Kidney (tissue), 14 donors: ENCODE results near the gene TMC6. TPM values are rescaled to one million over a fixed set of nuclear protein-coding genes. Genes with fewer than 3 reads are reported as not detected.
"Not testable (repeated sequence)": the region's sequence is repeated elsewhere in the genome, so short reads cannot be mapped to it uniquely, and the experiment has no call there.

Experiments
- DNase-seq, 5 donors: peaks; one replicate each; pipeline ENCODE4 v3.0.0-alpha.2; 2013 to 2020
- FAIRE-seq: peaks from 2 replicates; lab custom pipeline; 2012; peaks lifted over from hg19 to GRCh38; lab: Jason Lieb, UNC
- H3K27ac ChIP-seq, 2 donors: one replicate each; pipeline ENCODE4 v1.7.0; 2013; ENCODE audit warnings: low read depth in 2 of 2, low read length in 2 of 2, inconsistent platforms in 1 of 2
- H3K27me3 ChIP-seq: one replicate; pipeline ENCODE4 v1.7.1; 2013; ENCODE audit warnings: low read length, inconsistent platforms; ENCODE audit not compliant: control insufficient read depth, insufficient read depth
- H3K36me3 ChIP-seq, 3 donors: one replicate each; pipeline versions ENCODE4 v1.7.0 to v1.7.1; 2013; ENCODE audit warnings: low read length in 3 of 3, control low read depth in 1 of 3, inconsistent platforms in 1 of 3; ENCODE audit not compliant: insufficient read depth in 3 of 3, control insufficient read depth in 2 of 3
- H3K4me1 ChIP-seq, 3 donors: one replicate each; pipeline versions ENCODE4 v1.7.0 to v1.7.1; 2013; ENCODE audit warnings: low read length in 3 of 3, inconsistent platforms in 1 of 3, low read depth in 1 of 3; ENCODE audit not compliant: control insufficient read depth in 2 of 3, insufficient read depth in 2 of 3
- H3K4me3 ChIP-seq, 3 donors: one replicate each; pipeline versions ENCODE4 v1.7.0 to v1.8.1; 2013; ENCODE audit warnings: low read length in 3 of 3, control low read depth in 1 of 3, inconsistent platforms in 1 of 3
- H3K9ac ChIP-seq, 3 donors: one replicate each; pipeline versions ENCODE4 v1.7.0 to v1.7.1; 2013; ENCODE audit warnings: low read length in 3 of 3, control low read depth in 1 of 3, inconsistent platforms in 1 of 3
- H3K9me3 ChIP-seq, 3 donors: one replicate each; pipeline versions ENCODE4 v1.7.0 to v1.7.1; 2013; ENCODE audit warnings: low read length in 3 of 3, control low read depth in 1 of 3, inconsistent platforms in 1 of 3; ENCODE audit not compliant: control insufficient read depth in 2 of 3, insufficient read depth in 1 of 3
- intact Hi-C: fragments of 100-400 bp; cut with DNase I; formaldehyde crosslinking; loops from one replicate; pipeline ENCODE4 v1.11.1; 2022
- polyA plus RNA-seq: library from polyadenylated mRNA; stranded (reverse); fragments of 350-450 nt; fragmentation: Illumina TruSeq; extraction: RNeasy Lipid Tissue Mini Kit (QIAGEN cat#74804); gene quantifications from one replicate; pipeline ENCODE4 v1.2.3, GENCODE V29; 2014; ENCODE audit warnings: low read depth, low replicate concordance; ENCODE audit not compliant: insufficient read depth
- total RNA-seq: library from RNA; stranded (reverse); fragmentation: NEBNext Ultra II Directional; extraction: Animal tissue kit (Norgen Biotek cat#: 25700); gene quantifications from one replicate; pipeline ENCODE4 v1.2.1, GENCODE V29; 2021
- TF ChIP-seq, protein P1 (sequence below): IDR thresholded peaks from 3 replicates; pipeline ENCODE4 v1.5.1; 2012; ENCODE audit warnings: mild to moderate bottlenecking, moderate library complexity, borderline replicate concordance; ENCODE audit not compliant: insufficient read depth; ENCODE audit errors: extremely low read depth
- donor health status: control.
- donor health status: control.
- donor health status: control.
- donor health status: control.
- donor health status: control.
- donor health status: DM: yes; HTN: yes; CAD: no.
- donor health status: Normal renal cell carcinoma (clear cell type).

TMC6 gene
- total and polyA plus RNA-seq, 2 donors from 2014 or later = 15.0 to 115 TPM

DNA sequence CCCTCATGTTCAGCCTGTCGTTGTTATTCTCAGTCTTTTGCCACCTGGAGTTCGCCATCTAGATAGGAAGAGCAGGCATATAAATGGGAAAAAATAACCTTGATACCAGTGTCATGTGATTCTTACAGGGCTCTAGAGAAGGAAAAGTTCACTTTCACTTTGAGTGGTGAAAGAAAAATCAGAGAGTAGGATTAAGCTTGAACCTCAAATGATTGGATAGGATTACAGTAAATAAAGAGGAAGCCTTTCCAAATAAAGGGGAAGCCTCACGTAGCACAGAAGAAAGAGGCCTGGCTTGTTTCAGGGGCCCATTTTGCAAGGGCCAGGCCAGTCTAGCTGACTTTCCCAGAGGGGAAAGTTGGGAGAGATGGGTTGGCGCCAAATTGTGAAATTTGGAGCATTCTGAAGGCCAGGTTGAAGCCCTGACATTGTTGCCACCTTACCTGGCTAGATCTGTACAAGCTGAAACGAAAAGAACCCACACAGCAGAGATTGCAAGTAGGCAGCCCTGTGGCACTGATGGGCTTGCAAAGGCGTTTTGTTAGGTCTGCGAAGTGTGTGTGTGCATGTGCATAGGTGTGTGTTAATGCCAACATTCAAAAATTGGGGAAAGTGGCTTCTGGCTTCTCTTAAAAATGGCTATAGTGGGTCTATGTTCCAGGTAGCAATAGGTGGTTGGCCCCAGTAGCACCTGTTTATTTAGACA lies 38.8 kb downstream of the TMC6 start:
- FAIRE-seq (no peak), DNase-seq (no peak)
- Histone ChIP-seq H3K36me3 (peaks cover 2 to 46% (median 25%) of the 10 kb centered on the region in 3 donors), H3K9ac (no peak overlapping the region), H3K4me3 (no peak overlapping the region), H3K27ac (no peak overlapping the region), H3K9me3 (no peaks in the 10 kb centered on the region), H3K27me3 (no peaks in the 10 kb centered on the region), H3K4me1 (no peaks in the 10 kb centered on the region)
- intact Hi-C loops = no loop called here
- TF ChIP-seq, protein P1, sequence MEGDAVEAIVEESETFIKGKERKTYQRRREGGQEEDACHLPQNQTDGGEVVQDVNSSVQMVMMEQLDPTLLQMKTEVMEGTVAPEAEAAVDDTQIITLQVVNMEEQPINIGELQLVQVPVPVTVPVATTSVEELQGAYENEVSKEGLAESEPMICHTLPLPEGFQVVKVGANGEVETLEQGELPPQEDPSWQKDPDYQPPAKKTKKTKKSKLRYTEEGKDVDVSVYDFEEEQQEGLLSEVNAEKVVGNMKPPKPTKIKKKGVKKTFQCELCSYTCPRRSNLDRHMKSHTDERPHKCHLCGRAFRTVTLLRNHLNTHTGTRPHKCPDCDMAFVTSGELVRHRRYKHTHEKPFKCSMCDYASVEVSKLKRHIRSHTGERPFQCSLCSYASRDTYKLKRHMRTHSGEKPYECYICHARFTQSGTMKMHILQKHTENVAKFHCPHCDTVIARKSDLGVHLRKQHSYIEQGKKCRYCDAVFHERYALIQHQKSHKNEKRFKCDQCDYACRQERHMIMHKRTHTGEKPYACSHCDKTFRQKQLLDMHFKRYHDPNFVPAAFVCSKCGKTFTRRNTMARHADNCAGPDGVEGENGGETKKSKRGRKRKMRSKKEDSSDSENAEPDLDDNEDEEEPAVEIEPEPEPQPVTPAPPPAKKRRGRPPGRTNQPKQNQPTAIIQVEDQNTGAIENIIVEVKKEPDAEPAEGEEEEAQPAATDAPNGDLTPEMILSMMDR = no peak

DNA sequence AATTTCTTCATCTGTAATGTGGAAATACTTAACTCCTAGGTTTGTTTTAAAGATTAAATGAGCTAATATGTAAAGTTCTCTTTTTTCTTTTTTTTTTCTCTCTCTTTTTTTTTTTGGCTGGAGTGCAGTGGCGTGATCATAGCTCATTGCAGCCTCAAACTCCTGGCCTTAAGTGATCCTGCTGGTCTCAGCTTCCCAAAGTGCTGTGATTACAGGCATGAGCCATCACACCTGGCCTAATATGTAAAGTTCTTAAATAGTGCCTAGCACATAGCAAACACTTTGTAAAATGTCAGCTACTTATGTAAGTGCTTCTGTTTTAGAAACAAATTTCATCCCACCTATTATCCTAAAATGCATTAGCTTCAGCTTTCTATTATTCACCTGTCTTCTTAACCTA lies 40.0 kb downstream of the TMC6 start:
- Histone ChIP-seq H3K27ac (no peak overlapping the region), H3K4me3 (no peak overlapping the region), H3K4me1 (no peaks in the 10 kb centered on the region), H3K27me3 (no peaks in the 10 kb centered on the region), H3K9ac (no peak overlapping the region), H3K36me3 (peaks cover 0 to 39% (median 24%) of the 10 kb centered on the region in 3 donors), H3K9me3 (no peaks in the 10 kb centered on the region)
- DNase-seq (no peak), FAIRE-seq (no peak)
- TF ChIP-seq, protein P1 = no peak
- intact Hi-C loops = no loop called here

DNA sequence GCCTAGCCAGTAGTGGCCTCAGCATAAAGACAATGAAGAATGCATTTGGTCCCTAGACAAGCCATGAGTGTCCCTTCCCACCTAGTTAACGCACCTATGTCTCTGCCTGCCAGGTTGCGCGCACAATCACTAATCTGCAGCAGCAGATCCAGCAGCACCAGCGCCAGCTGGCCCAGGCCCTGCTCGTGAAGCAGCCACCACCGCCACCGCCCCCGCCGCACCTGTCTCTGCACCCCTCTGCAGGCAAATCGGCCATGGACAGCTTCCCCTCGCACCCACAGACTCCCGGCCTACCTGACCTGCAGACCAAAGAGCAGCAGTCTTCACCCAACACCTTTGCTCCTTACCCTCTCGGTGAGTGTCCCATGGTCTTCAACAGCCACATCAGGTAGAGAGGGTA lies 41.8 kb downstream of the TMC6 start:
- Histone ChIP-seq H3K9me3 (no peaks in the 10 kb centered on the region), H3K27ac (no peak overlapping the region), H3K4me3 (no peak overlapping the region), H3K4me1 (no peaks in the 10 kb centered on the region), H3K36me3 (peaks cover 0 to 33% (median 25%) of the 10 kb centered on the region in 3 donors), H3K9ac (no peak overlapping the region), H3K27me3 (no peaks in the 10 kb centered on the region)
- TF ChIP-seq, protein P1 = no peak
- DNase-seq (no peak), FAIRE-seq (no peak)
- intact Hi-C loops = no loop called here

DNA sequence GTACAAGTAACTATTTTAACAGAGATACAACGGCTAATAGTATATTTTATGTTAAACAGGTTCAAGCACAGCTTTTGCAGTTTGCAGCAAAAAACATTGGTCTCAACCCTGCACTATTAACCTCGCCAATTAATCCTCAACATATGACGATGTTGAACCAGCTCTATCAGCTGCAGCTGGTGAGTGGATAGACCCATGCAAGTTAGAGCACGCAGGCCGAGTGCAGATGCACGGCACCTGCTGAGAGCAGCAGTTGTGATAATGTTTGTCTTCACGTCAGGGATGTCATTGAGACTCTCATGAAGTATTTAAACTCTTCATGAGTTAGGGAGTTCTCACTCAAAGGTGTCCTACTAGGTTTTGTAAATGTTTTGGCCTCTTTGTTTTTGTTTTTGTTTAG lies 45.6 kb downstream of the TMC6 start:
- FAIRE-seq = no peak
- intact Hi-C loops = no loop called here
- Histone ChIP-seq H3K4me1 (no peaks in the 10 kb centered on the region), H3K36me3 (peaks cover 0 to 29% (median 25%) of the 10 kb centered on the region in 3 donors), H3K27me3 (no peaks in the 10 kb centered on the region), H3K27ac (no peak overlapping the region), H3K4me3 (no peak overlapping the region), H3K9me3 (no peaks in the 10 kb centered on the region), H3K9ac (no peak overlapping the region)
- TF ChIP-seq, protein P1 = no peak
- no peak for DNase-seq

DNA sequence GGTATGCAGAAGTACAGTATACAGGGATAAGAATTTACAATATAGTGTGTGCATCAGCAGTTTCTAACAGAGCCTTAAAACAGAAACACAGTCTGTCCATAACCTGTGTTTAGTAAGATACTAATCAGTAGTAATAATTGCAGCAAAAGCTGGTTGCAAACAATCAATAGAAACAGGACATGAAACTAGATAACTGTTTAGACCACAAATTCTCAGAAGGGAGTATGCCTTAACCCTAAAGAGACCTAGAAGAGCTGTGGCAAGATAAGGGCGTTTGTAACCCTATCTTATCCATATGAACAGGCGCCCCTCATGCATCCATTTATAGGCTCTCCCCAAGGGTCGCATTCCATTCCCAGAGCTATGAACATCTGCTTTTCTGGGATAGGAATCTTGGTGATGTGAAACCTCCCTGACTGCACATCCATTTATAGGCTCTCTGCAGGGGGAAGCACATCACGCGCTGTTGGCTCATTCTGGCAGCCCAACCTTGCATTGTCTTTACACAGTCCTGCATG lies 46.1 kb downstream of the TMC6 start:
- intact Hi-C loops, H3K27ac ChIP-seq, DNase-seq, H3K9me3 ChIP-seq, H3K4me1 ChIP-seq, H3K4me3 ChIP-seq, FAIRE-seq, H3K9ac ChIP-seq, H3K27me3 ChIP-seq: not testable (repeated sequence)
- peaks cover 0 to 34% (median 27%) of the 10 kb centered on the region in 3 donors for H3K36me3 ChIP-seq
